ENCODE data around the gene TTPAL.

The TTPAL gene

GRCh38 chr20:44475694-44476560 is at the start of gene TTPAL:
Gene TTPAL (plus strand): TSS chr20:44475874. CDS start chr20:44480000, 4,126 bp downstream.
- peak; percentile 92 to 94 for DNase-seq

DNA sequence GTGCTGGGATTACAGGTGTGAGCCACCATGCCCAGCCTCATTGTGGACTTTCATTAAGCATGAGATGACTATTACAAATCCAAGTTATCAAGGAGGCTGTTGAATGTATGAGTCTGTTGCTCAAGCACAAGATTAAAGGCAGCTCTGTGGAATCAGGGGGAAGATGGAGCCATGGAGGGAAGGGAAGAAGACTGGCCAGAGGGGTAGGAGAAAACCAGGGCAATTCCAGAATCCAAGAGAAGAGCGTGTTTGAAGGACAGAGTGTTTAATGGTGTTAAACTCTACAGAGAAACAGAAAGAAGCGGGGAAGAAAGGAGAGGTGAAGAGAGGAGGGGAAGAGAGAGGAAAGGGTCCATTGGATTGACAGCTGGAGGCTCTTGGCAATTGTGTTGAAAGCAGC is 49.8 kb upstream of the TTPAL start:
- no peak for DNase-seq

GRCh38 chr20:44426879-44427790 is 48.5 kb upstream of the TTPAL start:
- no peak for DNase-seq

- DNase-seq, result no peak
Observed at GRCh38 chr20:44427804-44428173, 47.9 kb upstream of the TTPAL start.

GRCh38 chr20:44428174-44429016 is 47.3 kb upstream of the TTPAL start:
- no peak for DNase-seq

GRCh38 chr20:44429017-44429339 is 46.7 kb upstream of the TTPAL start:
- DNase-seq, result no peak

GRCh38 chr20:44429419-44430269 is 46.0 kb upstream of the TTPAL start:
- no peak for DNase-seq

GRCh38 chr20:44430270-44431065 is 45.2 kb upstream of the TTPAL start:
- no peak for DNase-seq

DNA sequence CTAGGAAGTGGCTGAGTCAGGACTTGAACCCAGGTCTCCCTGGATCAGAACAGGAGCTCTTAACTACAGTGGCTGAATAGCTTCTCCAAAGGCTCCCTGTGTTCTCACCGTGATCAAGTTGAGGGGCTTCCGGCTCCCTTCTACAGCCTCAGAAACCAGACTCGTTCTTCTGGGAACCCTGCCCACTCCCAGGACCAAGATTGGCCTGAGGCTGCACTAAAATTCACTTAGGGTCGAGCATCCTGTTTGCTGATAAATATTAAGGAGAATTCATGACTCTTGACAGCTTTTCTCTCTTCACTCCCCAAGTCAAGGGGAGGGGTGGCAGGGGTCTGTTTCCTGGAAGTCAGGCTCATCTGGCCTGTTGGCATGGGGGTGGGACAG is 44.6 kb upstream of the TTPAL start:
- DNase-seq, result no peak

DNA sequence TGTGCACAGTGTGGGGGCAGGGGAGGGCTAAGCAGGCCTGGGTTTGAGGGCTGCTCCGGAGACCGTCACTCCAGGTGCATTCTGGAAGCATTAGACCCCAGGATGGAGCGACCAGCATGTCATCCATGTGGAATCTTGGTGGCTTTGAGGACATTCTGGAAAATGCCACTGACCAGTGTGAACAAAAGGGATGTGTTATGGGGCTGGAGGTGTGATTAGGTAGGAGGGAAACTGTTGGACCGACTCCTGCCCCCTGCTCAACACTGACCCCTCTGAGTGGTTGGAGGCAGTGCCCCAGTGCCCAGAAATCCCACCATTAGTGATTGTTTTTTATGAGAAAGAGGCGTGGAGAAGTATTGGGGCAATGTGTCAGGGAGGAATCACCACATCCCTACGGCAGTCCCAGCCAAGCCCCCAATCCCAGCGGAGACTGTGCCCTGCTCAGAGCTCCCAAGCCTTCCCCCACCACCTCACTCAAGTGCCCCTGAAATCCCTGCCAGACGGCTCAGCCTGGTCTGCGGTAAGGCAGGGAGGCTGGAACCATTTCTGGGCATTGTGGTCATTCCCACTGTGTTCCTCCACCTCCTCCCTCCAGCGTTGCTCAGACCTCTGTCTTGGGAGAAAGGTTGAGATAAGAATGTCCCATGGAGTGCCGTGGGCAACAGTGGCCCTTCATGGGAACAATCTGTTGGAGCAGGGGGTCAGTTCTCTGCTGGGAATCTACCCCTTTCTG is 44.0 kb upstream of the TTPAL start:
- DNase-seq, result no peak

- DNase-seq, result no peak
Observed at GRCh38 chr20:44432618-44433577, 42.8 kb upstream of the TTPAL start.

GRCh38 chr20:44433751-44434538 is 41.7 kb upstream of the TTPAL start:
- DNase-seq, result no peak

DNA sequence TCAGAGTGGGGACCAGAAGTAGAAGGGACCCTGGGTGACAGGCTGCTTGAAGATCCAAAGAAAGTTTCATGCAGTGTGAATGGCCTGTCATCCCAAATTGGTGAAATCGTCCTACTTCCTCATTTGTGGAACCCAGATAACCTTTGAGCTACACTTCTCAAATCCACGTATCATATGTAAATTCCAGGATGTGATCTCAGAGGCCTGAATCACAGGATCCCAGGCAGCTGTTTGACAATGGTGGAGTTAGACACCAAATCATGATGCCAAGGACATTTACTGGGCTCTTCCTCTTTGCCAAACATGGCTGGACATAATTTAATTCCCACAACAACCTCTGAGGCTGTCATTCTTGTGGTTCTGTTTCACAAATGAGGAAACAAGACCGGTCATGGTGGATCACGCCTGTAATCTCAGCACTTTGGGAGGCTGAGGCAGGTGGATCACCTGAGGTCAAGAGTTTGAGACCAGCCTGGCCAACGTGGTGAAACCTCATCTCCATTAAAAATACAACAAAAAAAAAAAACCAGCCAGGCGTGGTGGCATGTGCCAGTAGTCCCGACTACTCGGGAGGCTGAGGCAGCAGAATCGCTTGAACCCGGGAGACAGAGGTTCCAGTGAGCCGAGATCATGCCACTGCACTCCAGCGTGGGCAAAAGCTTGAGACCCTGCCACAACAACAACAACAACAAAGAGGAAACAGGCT is 39.9 kb upstream of the TTPAL start:
- no peak for DNase-seq

- DNase-seq, result no peak
Observed at GRCh38 chr20:44436393-44436792, 39.3 kb upstream of the TTPAL start.

DNA sequence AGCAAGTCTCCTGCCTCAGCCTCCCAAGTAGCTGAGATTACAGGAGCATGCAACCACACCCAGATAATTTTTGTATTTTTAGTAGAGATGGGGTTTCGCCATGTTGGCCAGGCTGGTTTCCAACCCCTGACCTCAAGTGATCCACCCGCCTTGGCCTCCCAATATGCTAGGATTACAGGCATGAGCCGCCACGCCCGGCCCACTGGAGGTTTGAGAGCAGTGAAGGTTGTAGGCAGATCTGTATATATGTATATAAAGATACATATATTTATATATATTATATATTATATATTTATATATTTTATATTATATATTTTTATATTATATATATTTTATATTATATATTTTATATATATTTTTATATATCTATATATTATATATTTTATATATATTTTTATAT is 38.2 kb upstream of the TTPAL start:
- DNase-seq, result no peak

DNA sequence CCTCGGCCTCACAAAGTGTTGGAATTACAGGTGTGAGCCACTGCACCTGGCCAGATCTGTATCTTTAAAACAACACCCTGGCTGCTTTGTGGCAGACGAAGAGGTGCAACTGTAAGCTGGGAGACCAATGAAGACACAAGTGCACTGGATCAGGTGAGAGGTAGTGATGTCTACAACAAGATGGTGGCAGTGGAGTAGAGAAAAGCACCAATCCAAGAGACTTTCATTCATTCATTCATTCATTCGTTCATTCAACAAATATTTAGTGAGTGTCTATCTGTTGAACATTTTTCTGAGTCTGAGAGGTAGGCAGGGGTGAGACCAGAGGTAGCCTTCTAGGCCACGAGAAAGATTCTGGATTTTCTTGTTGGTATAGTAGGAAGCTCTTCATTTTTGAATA is 36.9 kb upstream of the TTPAL start:
- no peak for DNase-seq

- DNase-seq, result no peak
Observed at GRCh38 chr20:44439318-44439717, 36.4 kb upstream of the TTPAL start.
